ENCODE results near the gene PABPN1. TPM values are rescaled to one million over a fixed set of nuclear protein-coding genes. Genes with fewer than 3 reads are reported as not detected.
A peak's percentile ranks its signal among the peaks of the same experiment; 100 is the strongest.

PABPN1 gene
- total and polyA plus RNA-seq, 2 of the 13 experiments (the other 11 are each of a cell fraction or from before 2014, with no cell fraction given): 233 to 524 TPM

- TF ChIP-seq CBFB (CRISPR knock-in tag; IDR thresholded peaks at IDR 0.05) (0 out of 2 replicates have a peak, but pooled peaks have one; percentile 9), ZNF180 (CRISPR knock-in tag; IDR thresholded peaks at IDR 0.05; ENCODE audit: borderline replicate concordance, low read depth) (no peak), SRY (CRISPR knock-in tag; IDR thresholded peaks at IDR 0.05) (peak; percentile 93), ZNF766 (CRISPR knock-in tag; IDR thresholded peaks at IDR 0.05; ENCODE audit: borderline replicate concordance) (peak; percentile 72; the same call in 1 of the 2 replicates), ZNF407 (CRISPR knock-in tag; IDR thresholded peaks at IDR 0.05; ENCODE audit: not compliant biosample characterization) (peak; percentile 73), ZNF468 (CRISPR knock-in tag; IDR thresholded peaks at IDR 0.05) (no peak), TIGD3 (CRISPR knock-in tag; IDR thresholded peaks at IDR 0.05; ENCODE audit: borderline replicate concordance) (peak; percentile 85; the same call in 1 of the 2 replicates), ZNF720 (CRISPR knock-in tag; IDR thresholded peaks at IDR 0.05) (no peak), ELF4 (CRISPR knock-in tag; IDR thresholded peaks at IDR 0.05; ENCODE audit: borderline replicate concordance) (no peak), ZBTB7B (CRISPR knock-in tag; IDR thresholded peaks at IDR 0.05) (no peak), ZNF615 (CRISPR knock-in tag; IDR thresholded peaks at IDR 0.05; ENCODE audit: borderline replicate concordance) (peak; percentile 32; the same call in 1 of the 2 replicates), MXD1 (CRISPR knock-in tag; IDR thresholded peaks at IDR 0.05) (no peak), ONECUT2 (CRISPR knock-in tag; IDR thresholded peaks at IDR 0.05) (0 out of 2 replicates have a peak, but pooled peaks have one; percentile 1), ZNF704 (CRISPR knock-in tag; IDR thresholded peaks at IDR 0.05; ENCODE audit: borderline replicate concordance) (peak; percentile 53; the same call in 1 of the 2 replicates), ZNF205 (CRISPR knock-in tag; IDR thresholded peaks at IDR 0.05) (no peak), ZNF33B (CRISPR knock-in tag; IDR thresholded peaks at IDR 0.05) (peak; percentile 48; the same call in 1 of the 2 replicates), RAD21 (CRISPR knock-in tag; IDR thresholded peaks at IDR 0.05) (peak; percentile 9; the same call in 1 of the 2 replicates)
Observed at GRCh38 chr14:23321572-23322547, 603 bp downstream of the PABPN1 start (continued).
